GM18502 (cell line): ENCODE results near the gene TCERG1L.
"Not testable (repeated sequence)": the region's sequence is repeated elsewhere in the genome, so short reads cannot be mapped to it uniquely, and the experiment has no call there.

Source experiments
- ATAC-seq: cut with Tn5 transposase; IDR thresholded peaks from one replicate; pipeline ENCODE4 v1.9.1; 2021; ENCODE audit warnings: mild to moderate bottlenecking; ENCODE audit not compliant: unreplicated experiment, poor library complexity

The TCERG1L gene

GRCh38 chr10:131116216-131116990, 195.1 kb downstream of the TCERG1L start:
- no peak for ATAC-seq

DNA sequence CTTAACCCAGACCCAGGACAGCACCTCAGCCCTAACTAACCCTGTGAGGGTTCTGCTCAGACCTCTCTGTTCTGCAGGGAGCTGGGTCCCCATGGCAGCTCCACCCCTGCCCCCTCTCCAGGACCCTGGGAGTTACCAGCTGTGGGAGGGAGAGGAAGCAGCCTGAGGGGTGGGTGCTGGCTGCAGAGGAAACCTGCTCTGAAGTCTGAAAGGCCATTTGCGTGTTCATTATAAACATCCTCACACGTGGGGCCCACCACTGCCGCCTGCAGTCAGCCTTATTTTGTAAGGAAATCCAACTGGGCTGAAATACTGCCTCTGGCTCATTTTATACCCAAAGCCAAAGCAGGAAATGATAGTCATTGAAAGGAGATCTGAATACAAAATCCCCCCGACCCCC, 195.7 kb downstream of the TCERG1L start:
- ATAC-seq: no peak

DNA sequence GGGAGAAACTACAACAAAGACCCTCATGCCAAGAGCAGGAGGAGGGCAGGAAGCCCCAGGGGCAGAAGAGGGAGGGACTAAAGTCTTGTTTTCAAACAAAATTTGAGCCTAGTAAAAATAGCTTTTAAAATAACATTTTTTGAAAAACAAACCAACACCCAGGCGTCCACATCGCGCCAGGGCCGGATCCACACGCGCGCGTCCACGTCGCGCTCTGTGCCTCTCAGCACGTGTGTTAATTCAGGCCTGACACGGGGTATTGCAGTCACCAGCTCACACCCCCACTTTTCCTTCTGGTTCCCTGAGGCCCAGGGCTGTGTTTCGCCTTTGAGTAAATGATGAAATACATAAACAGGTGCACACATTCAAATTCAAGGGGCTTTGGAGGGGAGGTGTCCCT, 196.2 kb downstream of the TCERG1L start:
- ATAC-seq: no peak

DNA sequence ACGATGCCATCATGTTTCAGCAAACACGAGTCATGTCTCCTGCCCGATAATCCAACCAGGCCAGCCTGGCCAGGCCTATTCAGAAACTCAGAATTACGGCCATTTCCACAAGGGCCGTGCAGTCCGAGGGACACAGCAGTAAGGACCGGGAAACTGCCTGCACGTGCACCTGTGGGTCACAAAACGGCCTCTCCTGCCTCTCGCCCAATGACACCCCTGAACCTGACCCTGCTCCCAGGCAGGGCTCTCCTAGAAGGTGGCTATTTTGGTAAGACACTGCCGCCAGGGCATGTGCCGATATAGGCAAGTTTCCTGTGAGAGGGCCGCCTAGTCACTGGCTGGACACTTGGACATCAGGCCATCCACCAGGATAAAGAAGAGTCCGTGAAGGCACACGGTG, 196.7 kb downstream of the TCERG1L start:
- ATAC-seq: no peak

- ATAC-seq: no peak
Observed at GRCh38 chr10:131113709-131114291, 197.7 kb downstream of the TCERG1L start.

GRCh38 chr10:131113165-131113564, 198.4 kb downstream of the TCERG1L start:
- ATAC-seq: no peak

- no peak for ATAC-seq
Observed at GRCh38 chr10:131112691-131113090, 198.8 kb downstream of the TCERG1L start.

- no peak for ATAC-seq
Observed at GRCh38 chr10:131111471-131112080, 199.9 kb downstream of the TCERG1L start.

DNA sequence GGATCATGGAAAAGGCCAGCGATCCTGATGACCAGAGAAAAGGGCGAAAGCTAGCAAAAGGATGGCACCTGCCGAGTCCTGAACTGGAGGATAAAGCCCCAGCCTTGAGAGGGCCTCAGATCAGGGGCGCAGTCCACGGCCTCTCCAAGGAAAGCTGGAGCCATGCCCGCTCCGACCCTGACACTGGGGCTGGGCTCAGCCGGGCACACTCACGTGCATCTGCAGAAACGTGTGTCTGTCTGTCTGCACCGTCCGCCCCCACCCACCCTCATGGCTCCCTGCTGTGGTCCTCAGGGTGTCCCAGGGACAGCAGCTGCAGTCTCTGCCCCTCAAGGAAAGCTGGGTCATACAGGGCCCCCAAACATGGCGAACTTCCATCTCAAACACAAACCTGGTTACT, 200.5 kb downstream of the TCERG1L start:
- ATAC-seq: no peak

DNA sequence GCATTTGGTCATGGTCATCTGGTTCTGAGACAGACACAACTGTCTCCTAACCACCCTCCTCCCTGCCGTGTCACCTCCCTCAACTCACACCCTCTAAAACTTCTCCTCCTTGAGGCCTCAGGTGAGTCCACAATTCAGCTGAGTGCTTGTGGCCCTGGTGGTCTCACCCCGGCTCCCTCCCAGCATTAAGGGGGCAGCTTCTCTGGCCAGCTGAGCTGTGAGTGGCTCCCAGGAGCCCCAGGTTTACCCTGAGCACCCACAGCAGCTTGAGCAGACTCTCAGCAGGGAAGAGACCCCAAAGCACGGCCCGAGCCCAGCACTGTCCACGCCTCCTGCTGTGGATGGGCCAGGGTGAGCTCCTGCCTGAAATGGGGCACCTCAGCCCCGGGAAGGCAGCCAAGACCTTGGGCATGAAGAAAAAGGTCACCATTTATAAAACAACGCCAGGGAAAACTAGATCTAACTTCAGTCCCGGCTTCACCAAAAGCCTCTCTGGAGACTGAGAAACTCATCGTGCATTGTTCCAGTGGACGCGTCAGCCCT, 201.2 kb downstream of the TCERG1L start:
- no peak for ATAC-seq

DNA sequence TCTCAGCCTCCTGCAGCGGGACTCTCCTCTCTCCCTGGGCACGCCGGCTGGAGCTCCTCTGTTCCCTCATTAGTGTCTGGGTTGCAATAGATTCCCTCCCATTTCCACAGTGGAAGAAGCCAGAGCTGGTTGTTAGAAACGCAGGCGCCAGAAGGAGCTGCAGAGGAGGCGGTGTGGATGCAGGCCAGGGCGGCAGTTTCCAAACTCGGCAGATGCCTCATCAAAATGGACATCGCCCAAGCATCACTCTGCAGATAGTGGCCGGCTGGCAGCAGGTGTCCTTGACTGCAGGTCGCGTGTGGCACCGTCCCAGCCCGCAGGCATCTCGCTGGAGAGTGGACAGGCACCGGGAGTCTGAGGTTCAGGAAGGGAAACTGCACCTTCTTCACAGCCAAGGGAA, 201.8 kb downstream of the TCERG1L start:
- ATAC-seq: no peak

- no peak for ATAC-seq
Observed at GRCh38 chr10:131109291-131109690, 202.2 kb downstream of the TCERG1L start.

DNA sequence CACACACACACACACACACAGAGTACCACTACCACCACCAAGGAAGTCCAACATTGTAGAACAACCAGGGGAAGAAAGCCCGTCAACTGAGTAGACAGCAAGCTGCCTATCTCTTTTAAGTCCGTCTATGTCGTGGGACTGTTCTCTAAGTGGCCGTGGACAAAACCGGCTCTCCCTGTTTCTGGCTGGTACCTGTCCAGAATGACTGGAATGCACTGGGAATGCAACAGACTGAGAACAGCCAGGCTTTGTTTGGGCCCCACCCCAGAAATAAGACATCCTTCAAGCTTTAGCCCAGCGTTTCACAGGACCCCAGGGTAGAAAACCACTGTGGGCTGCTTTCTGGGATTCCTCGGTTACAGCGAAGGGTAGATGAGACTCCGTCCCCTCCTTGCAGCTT, 203.6 kb downstream of the TCERG1L start:
- ATAC-seq: no peak

DNA sequence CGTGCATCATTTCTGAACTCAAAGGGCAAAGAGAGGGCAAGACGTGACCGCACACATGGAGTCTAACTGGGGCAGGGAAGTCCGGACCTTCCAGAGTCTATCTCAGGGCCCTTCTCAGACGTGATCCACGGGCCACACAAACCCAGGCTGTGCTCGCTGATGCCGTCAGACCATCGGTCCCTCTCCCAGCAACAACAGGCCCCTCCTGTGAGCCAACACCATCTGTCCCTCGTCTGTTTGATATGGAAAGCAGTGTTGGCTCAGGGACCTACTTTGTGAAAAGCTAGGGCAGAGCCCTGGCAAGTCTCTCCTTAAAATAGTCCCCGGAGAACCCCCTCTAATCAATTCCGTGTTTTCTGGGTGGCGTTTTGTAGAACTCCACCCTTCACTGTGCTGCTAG, 208.8 kb downstream of the TCERG1L start:
- no peak for ATAC-seq

GRCh38 chr10:131102147-131102546, 209.4 kb downstream of the TCERG1L start:
- no peak for ATAC-seq

DNA sequence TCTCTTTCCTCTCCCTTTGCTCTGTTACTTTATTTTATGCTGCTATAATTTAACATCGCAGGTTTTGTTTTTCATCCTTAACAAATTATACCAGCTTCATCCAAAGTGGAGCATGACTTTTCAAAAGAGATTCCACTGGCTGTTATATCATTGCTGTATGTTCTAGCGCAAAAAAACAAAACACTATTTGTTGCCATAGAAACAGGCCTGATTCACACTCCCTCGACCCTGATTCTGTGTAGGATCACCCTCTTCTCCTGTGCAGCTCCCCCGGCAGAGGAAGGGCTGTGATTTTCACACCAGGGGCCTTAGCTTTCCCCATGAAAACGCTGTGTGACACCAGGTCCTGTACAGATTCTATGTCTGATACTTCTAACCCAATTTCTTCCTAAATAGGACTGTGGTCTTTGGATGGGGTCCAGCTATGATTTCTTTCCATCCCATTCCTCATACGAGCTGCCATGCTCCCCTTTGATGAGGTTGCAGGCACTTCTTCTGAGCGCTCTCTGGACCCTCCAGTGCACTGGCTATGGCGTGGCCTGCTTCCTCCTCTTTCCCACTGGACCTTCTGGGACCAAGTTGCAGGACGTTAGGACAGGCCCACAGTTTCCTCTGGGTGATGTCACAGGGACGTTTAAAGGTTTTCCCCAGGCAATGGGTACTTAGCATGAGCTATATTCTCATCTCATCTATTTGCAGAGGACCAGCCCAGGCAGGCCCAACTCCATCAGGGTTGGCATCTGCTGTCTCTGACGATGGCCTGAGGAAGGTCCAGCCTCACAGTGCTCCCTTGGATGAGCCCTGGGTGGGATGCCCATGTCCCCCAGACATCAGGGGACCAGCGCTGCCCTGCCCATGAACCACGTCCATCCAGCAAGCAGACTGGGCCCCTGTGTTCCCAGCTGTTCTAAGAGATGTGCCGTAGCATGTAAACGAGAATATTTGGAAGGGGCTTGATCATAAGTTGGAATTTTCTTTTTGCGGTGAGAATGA, 210.8 kb downstream of the TCERG1L start:
- ATAC-seq: not testable (repeated sequence)

DNA sequence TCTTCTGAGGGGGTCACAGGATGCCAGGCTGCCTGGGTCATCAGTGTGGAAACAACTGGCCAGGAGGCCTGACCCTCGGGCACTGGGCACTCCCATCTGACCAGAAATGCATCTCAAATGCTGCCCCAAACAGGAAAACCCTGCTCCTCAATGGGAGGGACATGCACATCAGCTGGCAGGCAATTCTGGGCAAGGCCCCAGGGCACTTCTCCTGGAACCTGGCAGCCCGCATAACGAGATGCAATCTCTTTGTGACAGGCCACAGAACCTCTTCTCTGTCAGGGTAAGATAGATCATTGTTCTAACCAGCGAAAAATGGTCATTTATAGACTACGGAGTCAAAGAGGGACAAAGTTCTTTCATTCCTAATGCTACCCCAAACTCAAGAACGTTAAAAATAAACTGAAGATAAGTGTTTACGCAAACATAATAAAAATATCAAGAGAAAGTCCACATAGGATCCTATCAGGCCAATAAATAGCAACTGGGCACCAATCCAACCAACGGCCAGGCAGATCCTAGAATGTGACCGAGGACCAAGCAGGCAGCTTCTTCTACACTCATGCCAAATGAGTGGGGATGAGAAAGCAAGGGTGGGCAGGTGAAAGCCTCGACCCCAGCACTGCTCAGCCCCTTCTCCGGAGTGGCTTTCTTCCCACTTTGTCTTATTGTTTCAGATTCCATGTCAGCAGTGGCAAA, 212.3 kb downstream of the TCERG1L start:
- ATAC-seq: no peak

GRCh38 chr10:131098416-131098952, 213.0 kb downstream of the TCERG1L start:
- no peak for ATAC-seq

DNA sequence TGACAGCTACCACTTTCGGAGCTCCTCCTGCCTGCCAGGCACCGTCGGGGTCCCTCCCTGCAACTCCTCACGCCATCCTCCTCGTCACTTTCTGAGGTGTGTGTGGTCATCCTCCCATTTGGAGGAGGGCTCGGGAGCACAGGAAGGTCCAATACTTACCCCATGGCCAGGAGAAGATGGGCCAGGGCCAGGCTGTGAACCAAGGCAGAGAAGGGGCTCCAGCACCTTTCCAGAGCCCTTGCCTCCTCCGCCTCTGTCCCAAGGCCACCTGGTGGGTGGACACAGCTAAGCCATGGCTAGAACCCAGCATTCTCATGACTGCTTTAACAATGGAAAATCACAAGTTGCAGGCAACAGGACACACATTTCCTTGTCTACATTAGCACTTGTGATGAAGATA, 215.5 kb downstream of the TCERG1L start:
- no peak for ATAC-seq

GRCh38 chr10:131095313-131095580, 216.3 kb downstream of the TCERG1L start:
- ATAC-seq: no peak
